Measurements from ENCODE around the gene SZT2.

The SZT2 gene

GRCh38 chr1:43348343-43348808, 41.3 kb upstream of the SZT2 start:
- no peak overlapping the region for H3K4me3 ChIP-seq (ENCODE audit: low read depth, low read length)
- no peak for DNase-seq (ENCODE audit: low read depth)
- TF ChIP-seq MYC (IDR thresholded peaks at IDR 0.05; ENCODE audit: low read depth, low read length) = no peak
- no peak for TF ChIP-seq CTCF (IDR thresholded peaks at IDR 0.05; ENCODE audit: low read depth, low read length)
- no peak for TF ChIP-seq POLR2A (IDR thresholded peaks at IDR 0.05; ENCODE audit: extremely low read depth, insufficient read length)
- no peak for TF ChIP-seq MAX (IDR thresholded peaks at IDR 0.05; ENCODE audit: low read depth, low read length)

- no peak for DNase-seq (ENCODE audit: low read depth)
- TF ChIP-seq POLR2A (IDR thresholded peaks at IDR 0.05; ENCODE audit: extremely low read depth, insufficient read length) (no peak), MAX (IDR thresholded peaks at IDR 0.05; ENCODE audit: low read depth, low read length) (no peak), CTCF (IDR thresholded peaks at IDR 0.05; ENCODE audit: low read depth, low read length) (no peak), MYC (IDR thresholded peaks at IDR 0.05; ENCODE audit: low read depth, low read length) (no peak)
- no peak overlapping the region for H3K4me3 ChIP-seq (ENCODE audit: low read depth, low read length)
These were observed 40.7 kb upstream of the SZT2 start for GRCh38 chr1:43348809-43349593.

GRCh38 chr1:43349594-43350306, 39.9 kb upstream of the SZT2 start:
- TF ChIP-seq CTCF (IDR thresholded peaks at IDR 0.05; ENCODE audit: low read depth, low read length) = no peak
- TF ChIP-seq POLR2A (IDR thresholded peaks at IDR 0.05; ENCODE audit: extremely low read depth, insufficient read length) = no peak
- no peak for TF ChIP-seq MYC (IDR thresholded peaks at IDR 0.05; ENCODE audit: low read depth, low read length)
- no peak for TF ChIP-seq MAX (IDR thresholded peaks at IDR 0.05; ENCODE audit: low read depth, low read length)
- H3K4me3 ChIP-seq (ENCODE audit: low read depth, low read length) = no peak overlapping the region
- DNase-seq (ENCODE audit: low read depth) = no peak

GRCh38 chr1:43350976-43351375, 38.7 kb upstream of the SZT2 start:
- no peak for DNase-seq (ENCODE audit: low read depth)
- TF ChIP-seq MYC (IDR thresholded peaks at IDR 0.05; ENCODE audit: low read depth, low read length) = no peak

GRCh38 chr1:43351421-43352350, 38.0 kb upstream of the SZT2 start:
- no peak for TF ChIP-seq POLR2A (IDR thresholded peaks at IDR 0.05; ENCODE audit: extremely low read depth, insufficient read length)
- no peak for TF ChIP-seq CTCF (IDR thresholded peaks at IDR 0.05; ENCODE audit: low read depth, low read length)
- no peak for TF ChIP-seq MYC (IDR thresholded peaks at IDR 0.05; ENCODE audit: low read depth, low read length)
- TF ChIP-seq MAX (IDR thresholded peaks at IDR 0.05; ENCODE audit: low read depth, low read length) = no peak
- DNase-seq (ENCODE audit: low read depth) = no peak
- no peak overlapping the region for H3K4me3 ChIP-seq (ENCODE audit: low read depth, low read length)

More at GRCh38 chr1:43350976-43351375, 38.7 kb upstream of the SZT2 start:
- H3K4me3 ChIP-seq (ENCODE audit: low read depth, low read length) = no peak overlapping the region

Data from NB4 (cell line).